Measurements from ENCODE around the gene MAGI1.

- TF ChIP-seq CTCF (IDR thresholded peaks at IDR 0.05) (no peak), POLR2AphosphoS5 (IDR thresholded peaks at IDR 0.05) (no peak), POLR2A (IDR thresholded peaks at IDR 0.05) (no peak), EP300 (IDR thresholded peaks at IDR 0.05) (no peak)
These were observed 606.2 kb downstream of the MAGI1 start for GRCh38 chr3:65432388-65433003.
